HCT116 (cell line): Measurements from ENCODE around the gene TMBIM6. TPM values are rescaled to one million over a fixed set of nuclear protein-coding genes. Genes with fewer than 3 reads are reported as not detected.

Experiments
- ATAC-seq: fragments of 200-7000 bp; cut with Tn5 transposase; 2 replicates; pipeline ENCODE4 v1.9.1; 2020; ENCODE audit warnings: mild to moderate bottlenecking, moderate library complexity
- BruUV-seq: library from RNA; stranded (reverse); fragments of 400-500 nt; replicated peaks from 2 replicates; lab custom pipeline; 2021; lab: Mats Ljungman, UMichigan
- CTCF ChIA-PET: fragments of 300-600 bp; sonication (Branson Sonifier 250); formaldehyde crosslinking; loops from one replicate; lab custom pipeline; 2021; ENCODE audit warnings: antibody characterized with exemption; lab: Charles Lee
- POLR2A ChIA-PET: fragments of 300-600, 350-600 bp; sonication (Branson Sonifier 250); formaldehyde crosslinking; loops from one replicate; lab custom pipeline; 2021; ENCODE audit warnings: antibody characterized with exemption; lab: Charles Lee
- RAD21 ChIA-PET, 2 experiments: fragments of 300-600 bp; sonication (Branson Sonifier 250); formaldehyde crosslinking; loops; one replicate each; lab custom pipeline; 2023; ENCODE audit warnings: low total read pairs in 2 of 2; ENCODE audit not compliant: uncharacterized antibody in 2 of 2, unreplicated experiment in 2 of 2, low non-redundant PET in 1 of 2; lab: Charles Lee
- DNase-seq: peaks from one replicate; pipeline ENCODE4 v3.0.0-alpha.2; 2010; ENCODE audit warnings: low read depth, low spot score
- H2AFZ ChIP-seq: fragments of 200-600 bp; shearing (Covaris generic), sonication (generic); 2 replicates; pipeline ENCODE4 v1.6.1; 2017; ENCODE audit warnings: low read depth, mixed run types, mixed read lengths, antibody characterized with exemption, low read length; ENCODE audit not compliant: poor library complexity, severe bottlenecking
- H3K27ac ChIP-seq: 2 replicates; pipeline ENCODE4 v1.5.1; 2012; ENCODE audit warnings: low read depth, low read length
- H3K27me3 ChIP-seq: fragments of 200-600 bp; sonication (generic); 2 replicates; pipeline ENCODE4 v1.6.1; 2016; ENCODE audit warnings: mixed run types, low read length, mixed read lengths; ENCODE audit not compliant: insufficient read depth
- H3K36me3 ChIP-seq, 2 experiments: fragments of 200-500 bp in 1 of 2; fragments of 200-600 bp in 1 of 2; sonication (Bioruptor generic) in 1 of 2; sonication (generic) in 1 of 2; 2 replicates each; pipeline versions ENCODE4 v1.5.1 to v1.6.1; 2014 to 2016; ENCODE audit warnings: low read length in 2 of 2, inconsistent platforms in 1 of 2, mixed read lengths in 1 of 2, mixed run types in 1 of 2; ENCODE audit not compliant: insufficient read depth in 2 of 2, control insufficient read depth in 1 of 2
- H3K4me1 ChIP-seq, 2 experiments: fragments of 200-600 bp in 1 of 2; sonication (generic) in 1 of 2; 2 replicates each; pipeline versions ENCODE4 v1.5.1 to v1.6.1; 2012 to 2017; ENCODE audit warnings: low read length in 2 of 2, inconsistent platforms in 1 of 2, mild to moderate bottlenecking in 1 of 2, mixed read lengths in 1 of 2, mixed run types in 1 of 2, moderate library complexity in 1 of 2; ENCODE audit not compliant: insufficient read depth in 2 of 2, control insufficient read depth in 1 of 2
- H3K4me2 ChIP-seq: fragments of 200-600 bp; sonication (generic); 2 replicates; pipeline ENCODE4 v1.6.1; 2017; ENCODE audit warnings: mixed run types, low read length, mixed read lengths
- H3K4me3 ChIP-seq, 2 experiments: fragments of 200-600 bp in 1 of 2; sonication (generic) in 1 of 2; replicated peaks in 1 of 2; 2 replicates each; pipeline ENCODE4 v1.5.1; 2011 to 2016; ENCODE audit warnings: low read length in 2 of 2, control low read depth in 1 of 2, low read depth in 1 of 2, mild to moderate bottlenecking in 1 of 2, mixed read lengths in 1 of 2, mixed run types in 1 of 2
- H3K79me2 ChIP-seq: fragments of 200-600 bp; sonication (generic); 2 replicates; pipeline ENCODE4 v1.6.1; 2017; ENCODE audit warnings: mild to moderate bottlenecking, mixed run types, low read length, moderate library complexity, mixed read lengths; ENCODE audit not compliant: insufficient read depth
- H3K9ac ChIP-seq: fragments of 200-600 bp; sonication (generic); 2 replicates; pipeline ENCODE4 v1.6.1; 2016; ENCODE audit warnings: low read length, mixed read lengths
- H3K9me2 ChIP-seq: fragments of 200-600 bp; sonication (generic), shearing (Covaris generic); 2 replicates; pipeline ENCODE4 v1.6.1; 2017; ENCODE audit warnings: mixed run types, mild to moderate bottlenecking, moderate library complexity; ENCODE audit not compliant: insufficient read depth
- H3K9me3 ChIP-seq, 2 experiments: fragments of 200-500 bp in 1 of 2; fragments of 200-600 bp in 1 of 2; sonication (Bioruptor generic) in 1 of 2; sonication (generic) in 1 of 2; 2 replicates each; pipeline ENCODE4 v1.6.1; 2014 to 2017; ENCODE audit warnings: low read length in 2 of 2, mixed read lengths in 2 of 2, inconsistent platforms in 1 of 2, low read depth in 1 of 2, mild to moderate bottlenecking in 1 of 2, mixed run types in 1 of 2, moderate library complexity in 1 of 2; ENCODE audit not compliant: control insufficient read depth in 1 of 2, insufficient read depth in 1 of 2
- H4K20me1 ChIP-seq: fragments of 200-600 bp; sonication (generic), shearing (Covaris generic); 2 replicates; pipeline ENCODE4 v1.6.1; 2017; ENCODE audit warnings: mixed run types, mild to moderate bottlenecking, moderate library complexity; ENCODE audit not compliant: insufficient read depth
- EZH2phosphoT487 ChIP-seq: fragments of 200-600 bp; IDR thresholded peaks from 2 replicates; pipeline ENCODE4 v1.6.1; 2018; ENCODE audit warnings: antibody characterized with exemption, borderline replicate concordance
- JUND ChIP-seq: IDR thresholded peaks from 2 replicates; pipeline ENCODE4 v1.6.1; 2012
- POLR2A ChIP-seq: IDR thresholded peaks from 2 replicates; pipeline ENCODE4 v1.7.0; 2011; ENCODE audit warnings: borderline replicate concordance; ENCODE audit not compliant: insufficient read depth, insufficient read length; ENCODE audit errors: extremely low read depth
- POLR2AphosphoS5 ChIP-seq: IDR thresholded peaks from 2 replicates; pipeline ENCODE4 v1.6.1; 2011; ENCODE audit warnings: mild to moderate bottlenecking, low read depth, low read length, moderate library complexity
- SIN3A ChIP-seq: IDR thresholded peaks from 2 replicates; pipeline ENCODE4 v1.6.1; 2012; ENCODE audit warnings: low read depth
- TCF7L2 ChIP-seq: IDR thresholded peaks from 2 replicates; pipeline ENCODE4 v1.7.0; 2011; ENCODE audit warnings: borderline replicate concordance, inconsistent platforms; ENCODE audit not compliant: insufficient read depth, insufficient read length; ENCODE audit errors: extremely low read depth
- ZFX ChIP-seq: fragments of 450-650 bp; IDR thresholded peaks from 2 replicates; pipeline ENCODE4 v1.6.1; 2017
- intact Hi-C: fragments of 100-400 bp; cut with micrococcal nuclease; formaldehyde crosslinking; loops from 2 replicates; pipeline ENCODE4 v1.10.0; 2022
- total RNA-seq: library from RNA; stranded (reverse); gene quantifications from one replicate; pipeline ENCODE4 v1.2.1, GENCODE V29; 2021; ENCODE audit not compliant: unreplicated experiment
- TF ChIP-seq, protein P1 (sequence below), 3 experiments: fragments of 200-600 bp in 1 of 3; sonication (generic) in 1 of 3; IDR thresholded peaks in 2 of 3; conservative IDR thresholded peaks in 1 of 3; 2 replicates each; pipeline ENCODE4 v1.5.1; 2012 to 2017; ENCODE audit warnings: low read depth in 2 of 3, low read length in 2 of 3, antibody characterized with exemption in 1 of 3, borderline replicate concordance in 1 of 3, control low read depth in 1 of 3, mild to moderate bottlenecking in 1 of 3, mixed read lengths in 1 of 3, mixed run types in 1 of 3, moderate library complexity in 1 of 3; ENCODE audit not compliant: insufficient read depth in 1 of 3
- TF ChIP-seq, protein P2 (sequence below): IDR thresholded peaks from 2 replicates; pipeline ENCODE4 v1.6.1; 2012; ENCODE audit warnings: low read depth
- TF ChIP-seq, protein P3 (sequence below): IDR thresholded peaks from 2 replicates; pipeline ENCODE4 v1.6.1; 2011; ENCODE audit warnings: mild to moderate bottlenecking, low read length, moderate library complexity; ENCODE audit not compliant: insufficient replicate concordance; ENCODE audit errors: extremely low read depth

TMBIM6 gene
- total RNA-seq, 1 experiment from 2014 or later: 510 TPM

DNA sequence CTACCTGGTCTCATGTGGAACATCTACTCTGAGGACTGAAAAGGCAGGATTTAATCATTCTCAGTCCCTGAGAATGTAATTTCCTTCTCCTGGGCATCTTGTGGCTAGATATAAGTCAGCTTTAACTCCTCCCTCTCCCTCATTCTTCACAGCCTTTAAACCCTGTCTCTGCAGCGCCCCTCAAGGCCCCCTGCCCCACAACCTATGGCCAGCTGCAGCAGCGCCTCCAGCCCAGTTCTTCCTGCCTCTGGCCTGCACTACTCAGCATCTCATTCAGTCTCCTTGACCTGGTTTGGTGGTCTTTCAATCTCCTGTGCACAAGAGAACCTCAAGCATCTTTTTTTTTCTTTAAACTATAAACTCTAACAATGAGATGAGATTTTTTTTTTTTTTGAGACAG, 57.6 kb downstream of the TMBIM6 start:
- Histone ChIP-seq H3K27ac (no peak overlapping the region), H3K4me1 (no peaks in the 10 kb centered on the region), H3K9me2 (no peaks in the 10 kb centered on the region), H4K20me1 (no peaks in the 10 kb centered on the region), H3K4me3 (no peak overlapping the region), H3K4me2 (no peak overlapping the region), H3K9ac (no peak overlapping the region), H3K27me3 (no peaks in the 10 kb centered on the region), H3K79me2 (no peaks in the 10 kb centered on the region), H3K36me3 (no peaks in the 10 kb centered on the region; a peak in 1 of 4 replicates), H3K9me3 (no peaks in the 10 kb centered on the region), H2AFZ (no peak overlapping the region)
- CTCF ChIA-PET: no interaction called here
- no peak for TF ChIP-seq JUND
- no peak for TF ChIP-seq ZFX
- TF ChIP-seq, protein P1, sequence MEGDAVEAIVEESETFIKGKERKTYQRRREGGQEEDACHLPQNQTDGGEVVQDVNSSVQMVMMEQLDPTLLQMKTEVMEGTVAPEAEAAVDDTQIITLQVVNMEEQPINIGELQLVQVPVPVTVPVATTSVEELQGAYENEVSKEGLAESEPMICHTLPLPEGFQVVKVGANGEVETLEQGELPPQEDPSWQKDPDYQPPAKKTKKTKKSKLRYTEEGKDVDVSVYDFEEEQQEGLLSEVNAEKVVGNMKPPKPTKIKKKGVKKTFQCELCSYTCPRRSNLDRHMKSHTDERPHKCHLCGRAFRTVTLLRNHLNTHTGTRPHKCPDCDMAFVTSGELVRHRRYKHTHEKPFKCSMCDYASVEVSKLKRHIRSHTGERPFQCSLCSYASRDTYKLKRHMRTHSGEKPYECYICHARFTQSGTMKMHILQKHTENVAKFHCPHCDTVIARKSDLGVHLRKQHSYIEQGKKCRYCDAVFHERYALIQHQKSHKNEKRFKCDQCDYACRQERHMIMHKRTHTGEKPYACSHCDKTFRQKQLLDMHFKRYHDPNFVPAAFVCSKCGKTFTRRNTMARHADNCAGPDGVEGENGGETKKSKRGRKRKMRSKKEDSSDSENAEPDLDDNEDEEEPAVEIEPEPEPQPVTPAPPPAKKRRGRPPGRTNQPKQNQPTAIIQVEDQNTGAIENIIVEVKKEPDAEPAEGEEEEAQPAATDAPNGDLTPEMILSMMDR (IDR thresholded peaks at IDR 0.05 in 2 of 3, conservative IDR thresholded peaks at IDR 0.05 in 1 of 3; ENCODE audit: borderline replicate concordance in 1 of 3, insufficient read depth in 1 of 3, low read depth in 2 of 3, low read length in 2 of 3): no peak
- TF ChIP-seq EZH2phosphoT487: no peak
- TF ChIP-seq TCF7L2: no peak
- TF ChIP-seq POLR2AphosphoS5: no peak
- TF ChIP-seq, protein P2, sequence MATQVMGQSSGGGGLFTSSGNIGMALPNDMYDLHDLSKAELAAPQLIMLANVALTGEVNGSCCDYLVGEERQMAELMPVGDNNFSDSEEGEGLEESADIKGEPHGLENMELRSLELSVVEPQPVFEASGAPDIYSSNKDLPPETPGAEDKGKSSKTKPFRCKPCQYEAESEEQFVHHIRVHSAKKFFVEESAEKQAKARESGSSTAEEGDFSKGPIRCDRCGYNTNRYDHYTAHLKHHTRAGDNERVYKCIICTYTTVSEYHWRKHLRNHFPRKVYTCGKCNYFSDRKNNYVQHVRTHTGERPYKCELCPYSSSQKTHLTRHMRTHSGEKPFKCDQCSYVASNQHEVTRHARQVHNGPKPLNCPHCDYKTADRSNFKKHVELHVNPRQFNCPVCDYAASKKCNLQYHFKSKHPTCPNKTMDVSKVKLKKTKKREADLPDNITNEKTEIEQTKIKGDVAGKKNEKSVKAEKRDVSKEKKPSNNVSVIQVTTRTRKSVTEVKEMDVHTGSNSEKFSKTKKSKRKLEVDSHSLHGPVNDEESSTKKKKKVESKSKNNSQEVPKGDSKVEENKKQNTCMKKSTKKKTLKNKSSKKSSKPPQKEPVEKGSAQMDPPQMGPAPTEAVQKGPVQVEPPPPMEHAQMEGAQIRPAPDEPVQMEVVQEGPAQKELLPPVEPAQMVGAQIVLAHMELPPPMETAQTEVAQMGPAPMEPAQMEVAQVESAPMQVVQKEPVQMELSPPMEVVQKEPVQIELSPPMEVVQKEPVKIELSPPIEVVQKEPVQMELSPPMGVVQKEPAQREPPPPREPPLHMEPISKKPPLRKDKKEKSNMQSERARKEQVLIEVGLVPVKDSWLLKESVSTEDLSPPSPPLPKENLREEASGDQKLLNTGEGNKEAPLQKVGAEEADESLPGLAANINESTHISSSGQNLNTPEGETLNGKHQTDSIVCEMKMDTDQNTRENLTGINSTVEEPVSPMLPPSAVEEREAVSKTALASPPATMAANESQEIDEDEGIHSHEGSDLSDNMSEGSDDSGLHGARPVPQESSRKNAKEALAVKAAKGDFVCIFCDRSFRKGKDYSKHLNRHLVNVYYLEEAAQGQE: no peak
- no peak for TF ChIP-seq POLR2A
- no peak for TF ChIP-seq SIN3A
- TF ChIP-seq, protein P3, sequence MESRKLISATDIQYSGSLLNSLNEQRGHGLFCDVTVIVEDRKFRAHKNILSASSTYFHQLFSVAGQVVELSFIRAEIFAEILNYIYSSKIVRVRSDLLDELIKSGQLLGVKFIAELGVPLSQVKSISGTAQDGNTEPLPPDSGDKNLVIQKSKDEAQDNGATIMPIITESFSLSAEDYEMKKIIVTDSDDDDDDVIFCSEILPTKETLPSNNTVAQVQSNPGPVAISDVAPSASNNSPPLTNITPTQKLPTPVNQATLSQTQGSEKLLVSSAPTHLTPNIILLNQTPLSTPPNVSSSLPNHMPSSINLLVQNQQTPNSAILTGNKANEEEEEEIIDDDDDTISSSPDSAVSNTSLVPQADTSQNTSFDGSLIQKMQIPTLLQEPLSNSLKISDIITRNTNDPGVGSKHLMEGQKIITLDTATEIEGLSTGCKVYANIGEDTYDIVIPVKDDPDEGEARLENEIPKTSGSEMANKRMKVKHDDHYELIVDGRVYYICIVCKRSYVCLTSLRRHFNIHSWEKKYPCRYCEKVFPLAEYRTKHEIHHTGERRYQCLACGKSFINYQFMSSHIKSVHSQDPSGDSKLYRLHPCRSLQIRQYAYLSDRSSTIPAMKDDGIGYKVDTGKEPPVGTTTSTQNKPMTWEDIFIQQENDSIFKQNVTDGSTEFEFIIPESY: no peak
- RAD21 ChIA-PET: no interaction called here
- DNase-seq: no peak
- intact Hi-C loops: no loop called here
- POLR2A ChIA-PET: no interaction called here
- no peak for ATAC-seq
- BruUV-seq: no TSS peak
